GM12891 (cell line): ENCODE measurements around the gene MT1H.

ENCODE experiments used
- PAX5 ChIP-seq: IDR thresholded peaks from 2 replicates; pipeline ENCODE4 v1.6.1; 2011; ENCODE audit warnings: low read length, moderate library complexity, mild to moderate bottlenecking; ENCODE audit not compliant: insufficient read depth, severe bottlenecking
- POLR2A ChIP-seq: IDR thresholded peaks from 2 replicates; pipeline ENCODE4 v1.6.1; 2011; ENCODE audit warnings: low read depth, low read length, control low read depth
- POLR2AphosphoS5 ChIP-seq: IDR thresholded peaks from 2 replicates; pipeline ENCODE4 v1.6.1; 2011; ENCODE audit warnings: low read depth, low read length, control low read depth

- TF ChIP-seq POLR2A = no peak
- no peak for TF ChIP-seq PAX5
- TF ChIP-seq POLR2AphosphoS5 = no peak
These were observed 36.1 kb upstream of the MT1H start for GRCh38 chr16:56633535-56633934.
